Measurements from ENCODE around the gene RNF8. TPM values are rescaled to one million over a fixed set of nuclear protein-coding genes. Genes with fewer than 3 reads are reported as not detected.

The RNF8 gene
- total and polyA plus RNA-seq, 10 of the 15 experiments (the other 5 are each of a cell fraction or from before 2014, with no cell fraction given) = 7.8 to 30.2 (median 23.3) TPM

DNA sequence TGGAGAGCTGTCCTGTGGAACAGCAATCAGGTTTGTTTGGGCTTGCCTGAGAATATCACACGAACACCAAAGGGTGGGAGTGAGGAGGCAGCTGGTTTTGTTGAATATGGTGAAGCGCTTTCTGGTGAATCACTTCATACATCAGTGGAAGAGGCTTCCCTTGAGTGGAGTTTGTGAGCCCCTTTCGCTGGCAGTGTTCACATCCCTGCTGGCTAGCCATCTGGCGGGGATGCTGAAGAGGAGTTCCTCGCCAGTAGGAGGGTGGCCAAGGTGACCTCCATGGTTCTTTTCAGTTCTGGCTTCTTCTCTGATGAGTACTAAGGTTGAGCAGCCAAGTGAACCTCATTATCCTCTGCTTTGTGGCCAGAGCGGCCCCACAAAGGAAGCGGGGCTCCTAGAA is 37.7 kb upstream of the RNF8 start (continued):
- TF ChIP-seq, protein P1, sequence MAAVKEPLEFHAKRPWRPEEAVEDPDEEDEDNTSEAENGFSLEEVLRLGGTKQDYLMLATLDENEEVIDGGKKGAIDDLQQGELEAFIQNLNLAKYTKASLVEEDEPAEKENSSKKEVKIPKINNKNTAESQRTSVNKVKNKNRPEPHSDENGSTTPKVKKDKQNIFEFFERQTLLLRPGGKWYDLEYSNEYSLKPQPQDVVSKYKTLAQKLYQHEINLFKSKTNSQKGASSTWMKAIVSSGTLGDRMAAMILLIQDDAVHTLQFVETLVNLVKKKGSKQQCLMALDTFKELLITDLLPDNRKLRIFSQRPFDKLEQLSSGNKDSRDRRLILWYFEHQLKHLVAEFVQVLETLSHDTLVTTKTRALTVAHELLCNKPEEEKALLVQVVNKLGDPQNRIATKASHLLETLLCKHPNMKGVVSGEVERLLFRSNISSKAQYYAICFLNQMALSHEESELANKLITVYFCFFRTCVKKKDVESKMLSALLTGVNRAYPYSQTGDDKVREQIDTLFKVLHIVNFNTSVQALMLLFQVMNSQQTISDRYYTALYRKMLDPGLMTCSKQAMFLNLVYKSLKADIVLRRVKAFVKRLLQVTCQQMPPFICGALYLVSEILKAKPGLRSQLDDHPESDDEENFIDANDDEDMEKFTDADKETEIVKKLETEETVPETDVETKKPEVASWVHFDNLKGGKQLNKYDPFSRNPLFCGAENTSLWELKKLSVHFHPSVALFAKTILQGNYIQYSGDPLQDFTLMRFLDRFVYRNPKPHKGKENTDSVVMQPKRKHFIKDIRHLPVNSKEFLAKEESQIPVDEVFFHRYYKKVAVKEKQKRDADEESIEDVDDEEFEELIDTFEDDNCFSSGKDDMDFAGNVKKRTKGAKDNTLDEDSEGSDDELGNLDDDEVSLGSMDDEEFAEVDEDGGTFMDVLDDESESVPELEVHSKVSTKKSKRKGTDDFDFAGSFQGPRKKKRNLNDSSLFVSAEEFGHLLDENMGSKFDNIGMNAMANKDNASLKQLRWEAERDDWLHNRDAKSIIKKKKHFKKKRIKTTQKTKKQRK (IDR thresholded peaks at IDR 0.05; ENCODE audit: low read depth, low read length) = no peak
- TF ChIP-seq DPF2 (IDR thresholded peaks at IDR 0.05) = no peak
- TF ChIP-seq, protein P2, sequence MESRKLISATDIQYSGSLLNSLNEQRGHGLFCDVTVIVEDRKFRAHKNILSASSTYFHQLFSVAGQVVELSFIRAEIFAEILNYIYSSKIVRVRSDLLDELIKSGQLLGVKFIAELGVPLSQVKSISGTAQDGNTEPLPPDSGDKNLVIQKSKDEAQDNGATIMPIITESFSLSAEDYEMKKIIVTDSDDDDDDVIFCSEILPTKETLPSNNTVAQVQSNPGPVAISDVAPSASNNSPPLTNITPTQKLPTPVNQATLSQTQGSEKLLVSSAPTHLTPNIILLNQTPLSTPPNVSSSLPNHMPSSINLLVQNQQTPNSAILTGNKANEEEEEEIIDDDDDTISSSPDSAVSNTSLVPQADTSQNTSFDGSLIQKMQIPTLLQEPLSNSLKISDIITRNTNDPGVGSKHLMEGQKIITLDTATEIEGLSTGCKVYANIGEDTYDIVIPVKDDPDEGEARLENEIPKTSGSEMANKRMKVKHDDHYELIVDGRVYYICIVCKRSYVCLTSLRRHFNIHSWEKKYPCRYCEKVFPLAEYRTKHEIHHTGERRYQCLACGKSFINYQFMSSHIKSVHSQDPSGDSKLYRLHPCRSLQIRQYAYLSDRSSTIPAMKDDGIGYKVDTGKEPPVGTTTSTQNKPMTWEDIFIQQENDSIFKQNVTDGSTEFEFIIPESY (IDR thresholded peaks at IDR 0.05) = no peak

DNA sequence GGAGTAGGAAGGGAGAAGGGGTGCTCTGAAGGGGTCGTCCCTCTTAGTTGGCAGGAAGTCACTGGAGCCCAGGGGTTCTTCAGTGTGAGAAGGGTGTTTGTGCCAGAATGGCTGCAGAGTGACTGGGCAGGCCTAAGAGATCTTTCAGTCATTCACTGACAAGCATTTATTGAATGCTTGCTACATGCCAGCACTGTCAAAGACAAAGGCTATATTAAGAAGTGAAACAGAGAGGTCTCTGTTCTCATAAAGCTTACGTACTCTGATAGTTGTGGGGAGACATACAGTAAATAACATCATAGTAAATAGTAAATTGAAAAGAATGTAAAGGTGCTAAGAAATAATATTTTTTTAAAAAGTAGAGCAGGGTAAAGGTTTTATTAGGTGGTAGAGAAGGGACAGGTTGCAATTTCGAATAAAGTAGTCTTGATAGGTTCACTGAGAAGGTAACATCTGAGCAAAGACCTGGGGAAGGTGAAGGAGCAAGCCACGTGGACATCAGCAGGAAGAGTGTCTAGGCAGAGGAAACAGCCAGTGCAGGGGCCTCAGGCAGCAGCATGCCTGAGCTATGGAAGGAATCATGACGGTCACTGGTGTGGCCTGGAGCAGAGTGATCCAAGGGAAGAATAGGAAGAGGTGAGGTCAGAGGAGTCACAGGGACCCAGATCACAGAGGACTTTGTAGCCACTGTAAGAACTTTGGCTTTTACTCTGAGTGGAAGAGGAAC is 36.3 kb upstream of the RNF8 start:
- Histone ChIP-seq H3K27ac (ENCODE audit: control insufficient read depth, insufficient read depth) (peak overlapping the region; percentile 40), H3K9me3 (replicated peaks; ENCODE audit: control insufficient read depth, insufficient read depth, low read length) (no peaks in the 10 kb centered on the region), H3K4me2 (ENCODE audit: control insufficient read depth, insufficient read depth) (no peak overlapping the region), H3K9ac (ENCODE audit: control insufficient read depth, insufficient read depth, low read length) (no peak overlapping the region), H2AFZ (ENCODE audit: control insufficient read depth, low read depth, low read length) (no peak overlapping the region), H3K4me1 (ENCODE audit: control insufficient read depth, insufficient read depth, low read length) (peaks cover 19% of the 10 kb centered on the region), H3K27me3 (replicated peaks in 1 of 2; ENCODE audit: control insufficient read depth in 2 of 2, insufficient read depth in 2 of 2, low read length in 1 of 2) (no peaks in the 10 kb centered on the region), H4K20me1 (ENCODE audit: control insufficient read depth, insufficient read depth) (no peaks in the 10 kb centered on the region), H3K79me2 (ENCODE audit: control insufficient read depth, insufficient read depth, low read length) (no peaks in the 10 kb centered on the region), H3K4me3 (no peak overlapping the region), H3K36me3 (ENCODE audit: control insufficient read depth in 2 of 2, insufficient read depth in 2 of 2, low read length in 1 of 2) (peaks cover 6 to 37% of the 10 kb centered on the region in 2 experiments)
- POLR2A ChIA-PET = interaction anchor here (0.6 kb wide), 1 partner anchor 88 kb away, joined by 3 read pairs; no protein-coding TSS in a partner anchor
- 43% methylated on average over 5 of the region's 5 CpGs for WGBS (ENCODE audit: insufficient coverage, insufficient replicate concordance, low lambda C conversion rate, missing lambda C conversion rate)
- TF ChIP-seq YBX1 (IDR thresholded peaks at IDR 0.05) (no peak), GATAD2B (conservative IDR thresholded peaks at IDR 0.05; ENCODE audit: low read depth) (no peak), PAX5 (IDR thresholded peaks at IDR 0.05; ENCODE audit: borderline replicate concordance, low read depth, low read length) (no peak), KAT2A (conservative IDR thresholded peaks at IDR 0.05; ENCODE audit: control insufficient read depth, low read depth, low read length) (no peak), MEF2B (IDR thresholded peaks at IDR 0.05; ENCODE audit: partially characterized antibody, poor library complexity, severe bottlenecking) (no peak), SUPT20H (IDR thresholded peaks at IDR 0.05; ENCODE audit: borderline replicate concordance, control insufficient read depth, low read depth, low read length) (no peak), BCL11A (IDR thresholded peaks at IDR 0.05; ENCODE audit: low read depth, low read length) (no peak), POLR2AphosphoS2 (IDR thresholded peaks at IDR 0.05; ENCODE audit: low read depth, low read length) (no peak), BRCA1 (IDR thresholded peaks at IDR 0.05; ENCODE audit: low read depth, low read length) (no peak), ZNF217 (IDR thresholded peaks at IDR 0.05) (no peak), ZZZ3 (IDR thresholded peaks at IDR 0.05; ENCODE audit: control insufficient read depth, insufficient read length, low read depth) (no peak), BMI1 (IDR thresholded peaks at IDR 0.05; ENCODE audit: borderline replicate concordance) (no peak)
- TF ChIP-seq, protein P3, sequence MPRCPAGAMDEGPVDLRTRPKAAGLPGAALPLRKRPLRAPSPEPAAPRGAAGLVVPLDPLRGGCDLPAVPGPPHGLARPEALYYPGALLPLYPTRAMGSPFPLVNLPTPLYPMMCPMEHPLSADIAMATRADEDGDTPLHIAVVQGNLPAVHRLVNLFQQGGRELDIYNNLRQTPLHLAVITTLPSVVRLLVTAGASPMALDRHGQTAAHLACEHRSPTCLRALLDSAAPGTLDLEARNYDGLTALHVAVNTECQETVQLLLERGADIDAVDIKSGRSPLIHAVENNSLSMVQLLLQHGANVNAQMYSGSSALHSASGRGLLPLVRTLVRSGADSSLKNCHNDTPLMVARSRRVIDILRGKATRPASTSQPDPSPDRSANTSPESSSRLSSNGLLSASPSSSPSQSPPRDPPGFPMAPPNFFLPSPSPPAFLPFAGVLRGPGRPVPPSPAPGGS (IDR thresholded peaks at IDR 0.05; ENCODE audit: borderline replicate concordance, insufficient read depth, low read depth, low read length, poor library complexity, severe bottlenecking) = no peak
- BruUV-seq (replicated peaks) = TSS peak; percentile 46
- SMC1A ChIA-PET (ENCODE audit: uncharacterized antibody, unreplicated experiment) = no interaction called here
- FAIRE-seq (peak; percentile 13), ATAC-seq (peak; percentile 64), DNase-seq (ENCODE audit: low read depth, low spot score) (no peak)
- intact Hi-C loops (cut with micrococcal nuclease; ENCODE audit: unreplicated experiment) = no loop called here
- RAD21 ChIA-PET (ENCODE audit: unreplicated experiment) = interaction anchor here (0.9 kb wide), 1 partner anchor 41 kb away, joined by 4 read pairs; no protein-coding TSS in a partner anchor
- CTCF ChIA-PET = interaction anchor here (1.5 to 8.8 kb wide), 2 partner anchors 8 to 13 kb away, joined by 6 to 112 read pairs; no protein-coding TSS in a partner anchor
- in situ Hi-C loops (cut with MboI) = no loop called here

All from GM12878 (cell line).